WERI-Rb-1 (cell line): ENCODE measurements around the gene TMEM178B.
"Not testable (repeated sequence)": the region's sequence is repeated elsewhere in the genome, so short reads cannot be mapped to it uniquely, and the experiment has no call there.

Source experiments
- DNase-seq: peaks from one replicate; pipeline ENCODE4 v3.0.0-alpha.2; 2020
- H3K27ac ChIP-seq: fragments of 250-450 bp; sonication (Bioruptor Pico); 2 replicates; pipeline ENCODE4 v1.5.1; 2020; ENCODE audit warnings: mild to moderate bottlenecking, moderate library complexity
- H3K27me3 ChIP-seq: fragments of 250-450 bp; sonication (Bioruptor Pico); 2 replicates; pipeline ENCODE4 v1.5.1; 2021; ENCODE audit warnings: mild to moderate bottlenecking, low read depth, moderate library complexity; ENCODE audit not compliant: insufficient read depth, severe bottlenecking
- H3K36me3 ChIP-seq: fragments of 250-450 bp; sonication (Bioruptor Pico); 2 replicates; pipeline ENCODE4 v1.5.1; 2020; ENCODE audit warnings: mild to moderate bottlenecking, moderate library complexity
- H3K4me3 ChIP-seq: 2 replicates; pipeline ENCODE4 v1.5.1; 2011; ENCODE audit warnings: low read depth, mild to moderate bottlenecking, control low read depth, low read length
- H3K9me3 ChIP-seq: fragments of 250-450 bp; sonication (Bioruptor Pico); 2 replicates; pipeline ENCODE4 v1.5.1; 2021; ENCODE audit warnings: mild to moderate bottlenecking, moderate library complexity; ENCODE audit not compliant: severe bottlenecking
- CTCF ChIP-seq: IDR thresholded peaks from 2 replicates; pipeline ENCODE4 v1.5.1; 2011; ENCODE audit warnings: low read depth, mild to moderate bottlenecking, control low read depth, inconsistent platforms, low read length

The TMEM178B gene

DNA sequence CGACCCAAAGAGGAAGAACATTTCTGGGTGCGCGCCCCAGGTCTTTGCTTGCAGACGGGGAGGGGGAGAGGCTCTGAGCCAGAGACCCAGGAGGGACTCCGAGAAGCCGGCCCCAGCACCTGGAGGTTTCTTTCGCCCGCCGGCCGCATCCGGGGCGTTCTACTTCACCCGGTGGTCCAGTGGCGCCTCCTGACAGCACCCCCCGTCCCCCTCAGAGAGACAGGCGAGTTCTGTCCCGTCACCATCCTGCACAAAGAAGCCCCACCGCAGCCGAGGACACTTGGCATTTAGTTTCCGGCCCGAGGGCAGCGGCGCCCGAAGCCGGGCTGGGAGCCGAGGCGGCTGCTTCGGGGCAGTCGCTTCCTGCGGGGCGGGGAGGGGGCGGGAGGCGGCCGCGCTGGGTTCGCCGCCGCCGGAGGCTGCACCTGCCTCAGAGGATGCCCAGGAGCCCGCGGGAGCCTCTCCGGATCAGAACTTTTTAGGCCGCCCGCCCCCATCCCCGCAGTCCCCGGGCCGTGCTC, at the start of gene TMEM178B:
TMEM178B (plus strand) TSS at position 424 of the 521 bp plus-strand sequence.
- H3K4me3 ChIP-seq: peak within 1 kb of the TSS; percentile 73
- H3K36me3 ChIP-seq: no peaks in the 10 kb centered on the region
- DNase-seq: peak; percentile 16
- H3K9me3 ChIP-seq: no peaks in the 10 kb centered on the region
- H3K27me3 ChIP-seq: peaks cover 5% of the 10 kb centered on the region
- H3K27ac ChIP-seq: 0 out of 2 replicates have a peak within 1 kb of the TSS, but pooled peaks have one; percentile 7
- no peak for TF ChIP-seq CTCF

DNA sequence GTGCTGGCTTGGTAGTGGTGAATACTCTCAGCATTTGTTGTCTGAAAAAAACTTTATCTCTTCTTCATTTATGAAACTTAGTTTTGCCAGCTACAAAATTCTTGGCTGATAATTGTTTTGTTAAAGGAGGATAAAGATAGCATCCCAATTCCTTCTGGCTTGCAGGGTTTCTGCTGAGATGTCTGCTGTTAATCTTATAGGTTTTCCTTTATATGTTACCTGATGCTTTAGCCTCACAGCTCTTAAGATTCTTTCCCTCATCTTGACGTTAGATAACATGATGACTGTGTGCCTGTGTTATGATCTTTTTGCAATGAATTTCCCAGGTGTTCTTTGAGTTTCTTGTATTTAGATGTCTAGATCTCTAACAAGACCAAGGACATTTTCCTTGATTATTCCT, 49.2 kb upstream of the TMEM178B start:
- H3K27me3 ChIP-seq: no peaks in the 10 kb centered on the region
- no peak for TF ChIP-seq CTCF
- H3K36me3 ChIP-seq: no peaks in the 10 kb centered on the region
- H3K9me3 ChIP-seq: peaks cover 8% of the 10 kb centered on the region
- H3K27ac ChIP-seq: no peak overlapping the region
- no peak for DNase-seq
- no peak overlapping the region for H3K4me3 ChIP-seq

- Histone ChIP-seq H3K27me3 (no peaks in the 10 kb centered on the region), H3K9me3 (peaks cover 8% of the 10 kb centered on the region), H3K27ac (no peak overlapping the region), H3K36me3 (no peaks in the 10 kb centered on the region), H3K4me3 (no peak overlapping the region)
- peak; percentile 42 for DNase-seq
- no peak; the same call in 1 of the 2 replicates for TF ChIP-seq CTCF
Observed at GRCh38 chr7:141027043-141027442, 46.8 kb upstream of the TMEM178B start.

DNA sequence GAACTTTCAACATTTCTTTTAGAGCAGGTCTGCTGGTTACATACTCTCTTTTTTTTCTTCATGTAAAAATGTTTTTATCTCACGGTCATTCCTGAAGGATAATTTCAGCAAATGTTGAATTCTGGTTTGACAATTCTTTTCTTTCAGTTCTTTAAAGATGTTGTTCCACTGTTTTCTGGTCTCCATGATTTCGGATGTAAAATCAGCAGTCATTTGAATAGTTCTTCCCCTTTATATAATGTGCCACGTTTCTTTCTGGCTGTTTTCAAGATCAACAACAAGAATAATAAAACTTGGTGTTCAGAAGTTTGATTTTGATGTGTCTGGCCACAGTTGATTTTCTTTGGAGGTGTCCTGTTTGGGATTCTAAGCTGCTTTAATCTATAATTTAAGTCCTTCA, 45.1 kb upstream of the TMEM178B start:
- Histone ChIP-seq H3K9me3 (peaks cover 8% of the 10 kb centered on the region), H3K4me3 (no peak overlapping the region), H3K27me3 (no peaks in the 10 kb centered on the region), H3K36me3 (no peaks in the 10 kb centered on the region), H3K27ac (no peak overlapping the region)
- DNase-seq: no peak
- TF ChIP-seq CTCF: no peak

- not testable (repeated sequence) for H3K4me3 ChIP-seq, H3K36me3 ChIP-seq, H3K27ac ChIP-seq
Observed at GRCh38 chr7:141032539-141033323, 41.1 kb upstream of the TMEM178B start.

GRCh38 chr7:141038100-141038499, 35.8 kb upstream of the TMEM178B start:
- H3K27ac ChIP-seq, H3K27me3 ChIP-seq, DNase-seq, H3K9me3 ChIP-seq, H3K36me3 ChIP-seq, H3K4me3 ChIP-seq: not testable (repeated sequence)

More at GRCh38 chr7:141032539-141033323, 41.1 kb upstream of the TMEM178B start:
- not testable (repeated sequence) for DNase-seq, H3K27me3 ChIP-seq, H3K9me3 ChIP-seq
